Adipocyte (in vitro differentiated cells): ENCODE measurements around the gene HAPSTR1.

Experiments used
- DNase-seq: peaks from one replicate; pipeline ENCODE4 v3.0.0-alpha.2; 2015; ENCODE audit warnings: low read depth
- H3K27me3 ChIP-seq: replicated peaks from 2 replicates; pipeline ENCODE4 v1.7.0; 2013; ENCODE audit warnings: mild to moderate bottlenecking, low read length, moderate library complexity; ENCODE audit not compliant: control insufficient read depth, insufficient read depth
- H3K36me3 ChIP-seq: 2 replicates; pipeline ENCODE4 v1.7.0; 2013; ENCODE audit warnings: low read length, mild to moderate bottlenecking, moderate library complexity; ENCODE audit not compliant: control insufficient read depth, insufficient read depth, severe bottlenecking
- H3K4me1 ChIP-seq: 2 replicates; pipeline ENCODE4 v1.7.0; 2013; ENCODE audit warnings: mild to moderate bottlenecking, low read length, moderate library complexity; ENCODE audit not compliant: control insufficient read depth, insufficient read depth
- H3K4me3 ChIP-seq: 2 replicates; pipeline ENCODE4 v1.7.0; 2013; ENCODE audit warnings: mild to moderate bottlenecking, low read length, moderate library complexity
- H3K9ac ChIP-seq: 2 replicates; pipeline ENCODE4 v1.7.0; 2013; ENCODE audit warnings: mild to moderate bottlenecking, low read length, moderate library complexity
- H3K9me3 ChIP-seq: 2 replicates; pipeline ENCODE4 v1.7.0; 2013; ENCODE audit warnings: mild to moderate bottlenecking, low read length, moderate library complexity; ENCODE audit not compliant: control insufficient read depth

The HAPSTR1 gene

DNA sequence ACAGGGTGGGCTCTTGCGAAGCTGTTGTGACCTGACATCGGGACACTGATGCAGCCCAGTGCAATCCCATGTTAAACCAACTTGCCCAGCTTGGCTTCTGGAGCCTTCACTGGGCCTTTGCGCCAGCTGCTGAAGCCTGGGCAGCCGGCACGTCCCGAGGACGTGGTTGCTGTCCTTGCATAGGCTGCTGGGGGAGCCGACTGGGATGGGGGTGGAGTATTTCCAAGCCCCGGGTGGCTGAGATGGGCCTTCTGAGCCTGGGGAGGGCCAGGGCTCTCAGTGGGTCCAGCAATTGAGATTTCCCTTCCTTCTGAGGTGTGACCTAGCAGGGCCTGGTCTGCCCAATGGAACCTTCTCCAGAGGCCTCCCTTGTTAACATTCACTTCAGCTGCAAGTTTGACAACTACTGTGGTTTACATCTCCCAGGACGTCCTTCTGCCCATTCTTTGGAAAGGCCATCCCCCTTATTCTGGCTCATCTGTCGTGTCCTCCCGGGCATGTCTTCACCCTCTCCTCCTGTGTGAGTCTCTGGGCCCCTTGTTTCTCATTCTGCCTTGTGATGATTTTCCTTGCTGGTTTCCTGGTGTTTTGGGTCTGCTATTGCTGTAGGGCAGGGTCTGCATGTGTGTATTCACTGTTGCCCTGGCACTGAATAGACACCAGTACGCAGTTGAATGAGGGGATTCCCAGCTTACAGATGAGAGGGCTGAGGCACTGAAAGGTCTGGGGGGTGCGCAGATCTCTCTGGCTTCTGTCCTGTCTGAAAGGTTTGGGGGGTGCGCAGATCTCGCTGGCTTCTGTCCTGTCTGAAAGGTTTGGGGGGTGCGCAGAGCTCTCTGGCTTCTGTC is 34.4 kb downstream of the HAPSTR1 start:
- Histone ChIP-seq H3K36me3 (peaks cover 39% of the 10 kb centered on the region), H3K4me1 (peaks cover 10% of the 10 kb centered on the region), H3K9me3 (no peaks in the 10 kb centered on the region), H3K27me3 (no peaks in the 10 kb centered on the region), H3K4me3 (no peak overlapping the region), H3K9ac (no peak overlapping the region)
- no peak for DNase-seq

DNA sequence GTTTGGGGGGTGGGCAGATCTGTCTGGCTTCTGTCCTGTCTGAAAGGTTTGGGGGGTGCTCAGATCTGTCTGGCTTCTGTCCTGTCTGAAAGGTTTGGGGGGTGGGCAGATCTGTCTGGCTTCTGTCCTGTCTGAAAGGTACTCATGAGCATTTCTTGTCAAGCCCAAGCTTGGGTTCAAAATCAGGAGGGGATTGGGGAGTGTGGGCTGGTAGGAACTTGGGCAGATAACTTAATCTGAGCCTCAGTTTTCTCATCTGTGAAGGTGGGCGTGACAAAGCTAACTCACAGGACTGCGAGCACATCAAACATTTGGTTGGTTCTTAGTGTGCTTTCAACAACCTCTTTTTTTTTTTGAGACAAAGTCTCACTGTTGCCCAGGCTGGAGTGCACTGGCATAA is 35.2 kb downstream of the HAPSTR1 start:
- Histone ChIP-seq H3K9me3 (no peaks in the 10 kb centered on the region), H3K4me3 (no peak overlapping the region), H3K9ac (no peak overlapping the region), H3K4me1 (peaks cover 10% of the 10 kb centered on the region), H3K36me3 (peaks cover 34% of the 10 kb centered on the region), H3K27me3 (no peaks in the 10 kb centered on the region)
- no peak for DNase-seq

DNA sequence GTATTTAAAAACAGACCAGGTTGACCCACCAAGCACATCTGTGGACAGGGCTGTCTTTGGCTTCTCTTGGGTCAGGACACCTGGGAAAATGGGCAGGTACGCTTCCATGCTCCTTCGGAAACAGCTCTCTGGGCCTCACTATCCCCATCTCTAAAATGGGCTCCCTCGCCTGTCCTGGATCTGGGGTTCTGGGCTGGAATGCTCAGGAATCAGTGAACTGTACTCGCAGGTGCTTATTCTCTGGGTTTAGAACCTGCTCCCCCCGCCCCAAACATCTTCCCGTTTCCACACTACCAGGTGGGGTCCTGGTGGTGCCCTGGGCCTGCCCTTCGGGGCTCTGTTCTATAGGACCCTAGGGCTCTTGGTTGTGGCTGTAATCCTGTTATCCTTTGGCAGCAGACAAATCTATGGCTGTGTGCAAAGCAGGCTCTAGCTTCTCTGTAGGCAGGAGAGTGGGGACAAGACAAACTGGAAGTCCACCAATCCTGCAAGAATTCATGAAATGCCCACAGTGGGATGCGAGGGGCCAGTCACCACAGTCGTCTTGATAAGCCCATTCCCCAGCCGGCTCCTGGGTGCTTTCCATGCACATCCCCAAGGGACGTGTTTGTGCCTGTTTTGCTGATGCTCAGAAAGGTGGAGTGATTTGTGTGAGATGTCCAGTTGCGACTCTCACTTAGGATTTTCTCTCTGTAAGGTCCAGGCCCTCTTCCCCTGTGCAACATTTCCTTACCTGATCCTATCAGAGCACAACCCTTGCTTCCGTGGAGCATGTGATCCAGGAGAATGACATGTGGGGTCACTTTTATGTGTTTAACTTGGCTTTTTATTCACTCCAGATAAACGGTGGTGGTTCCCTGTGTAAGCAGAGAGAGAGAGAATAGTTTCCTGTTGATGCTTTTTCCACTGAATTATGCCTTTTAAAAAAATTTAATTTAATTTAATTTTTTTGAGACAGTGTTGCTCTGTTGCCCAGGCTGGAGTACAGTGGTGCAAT is 37.2 kb downstream of the HAPSTR1 start:
- Histone ChIP-seq H3K4me3 (no peak overlapping the region), H3K4me1 (peaks cover 10% of the 10 kb centered on the region), H3K36me3 (peaks cover 18% of the 10 kb centered on the region), H3K9ac (no peak overlapping the region), H3K27me3 (no peaks in the 10 kb centered on the region), H3K9me3 (no peaks in the 10 kb centered on the region)
- no peak for DNase-seq

DNA sequence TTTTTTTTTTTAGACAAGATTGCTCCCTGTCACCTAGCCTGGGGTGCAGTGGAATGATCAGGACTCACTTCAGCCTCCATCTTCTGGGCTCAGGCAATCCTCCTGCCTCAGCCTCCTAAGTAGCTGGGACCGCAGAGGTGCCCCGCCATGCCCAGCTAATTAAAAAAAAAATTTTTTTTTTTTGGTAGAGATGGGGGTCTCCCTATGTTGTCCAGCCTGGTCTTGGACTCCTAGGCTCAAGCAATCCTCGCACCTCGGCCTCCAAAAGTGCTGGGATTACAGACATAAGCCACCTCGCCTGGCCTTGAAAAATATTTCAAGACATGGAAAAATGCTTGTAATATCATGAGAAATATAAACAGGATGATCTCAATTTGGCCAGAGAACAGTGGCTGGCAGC is 42.9 kb downstream of the HAPSTR1 start:
- H3K9me3 ChIP-seq, result no peaks in the 10 kb centered on the region
- no peaks in the 10 kb centered on the region for H3K4me1 ChIP-seq
- DNase-seq, result no peak
- no peaks in the 10 kb centered on the region for H3K27me3 ChIP-seq
- H3K4me3 ChIP-seq, result no peak overlapping the region
- H3K36me3 ChIP-seq, result no peaks in the 10 kb centered on the region
- H3K9ac ChIP-seq, result no peak overlapping the region

DNA sequence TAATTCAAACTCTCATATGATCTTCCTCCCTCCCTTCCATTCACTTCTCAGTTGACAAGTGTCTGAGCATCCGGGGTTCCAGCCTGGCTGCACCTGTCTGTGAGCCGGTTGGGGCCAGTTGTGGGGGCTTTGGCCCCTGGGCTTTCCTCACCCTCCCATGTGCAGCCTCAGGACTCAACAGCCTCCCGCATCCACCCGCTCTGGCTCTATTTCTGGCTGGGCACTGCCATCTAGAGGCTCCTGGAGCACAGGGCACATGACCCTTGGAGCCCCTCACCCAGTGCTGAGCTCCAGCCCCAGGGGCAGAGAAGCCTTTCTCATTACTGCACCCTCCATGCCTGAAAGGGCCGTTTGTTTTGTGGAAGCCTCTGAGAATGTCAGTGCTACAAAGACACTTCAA is 43.3 kb downstream of the HAPSTR1 start:
- Histone ChIP-seq H3K9me3 (no peaks in the 10 kb centered on the region), H3K27me3 (no peaks in the 10 kb centered on the region), H3K36me3 (no peaks in the 10 kb centered on the region), H3K9ac (no peak overlapping the region), H3K4me1 (no peaks in the 10 kb centered on the region), H3K4me3 (no peak overlapping the region)
- peak; percentile 56 for DNase-seq

DNA sequence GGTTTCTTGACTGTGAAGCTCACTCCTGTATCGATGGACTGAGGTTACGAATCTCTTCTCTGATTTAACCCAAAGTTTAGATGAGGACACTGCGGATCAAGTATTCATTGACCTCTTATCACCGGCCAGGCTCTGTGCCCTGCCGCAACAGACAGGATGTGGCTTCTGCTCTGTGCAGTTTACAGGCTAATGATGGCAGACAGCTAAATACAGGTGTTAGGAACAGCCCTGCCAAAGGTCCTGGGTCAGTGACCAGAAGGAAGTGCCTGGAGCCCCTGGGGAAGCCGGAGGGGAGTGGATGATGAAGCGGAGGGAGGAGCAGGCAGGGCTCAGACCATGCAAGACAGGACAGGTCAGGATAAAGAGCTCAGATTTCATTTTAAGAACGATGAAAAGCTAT is 44.4 kb downstream of the HAPSTR1 start:
- no peaks in the 10 kb centered on the region for H3K4me1 ChIP-seq
- no peak for DNase-seq
- no peak overlapping the region for H3K9ac ChIP-seq
- H3K36me3 ChIP-seq, result no peaks in the 10 kb centered on the region
- H3K9me3 ChIP-seq, result no peaks in the 10 kb centered on the region
- no peaks in the 10 kb centered on the region for H3K27me3 ChIP-seq
- no peak overlapping the region for H3K4me3 ChIP-seq

DNA sequence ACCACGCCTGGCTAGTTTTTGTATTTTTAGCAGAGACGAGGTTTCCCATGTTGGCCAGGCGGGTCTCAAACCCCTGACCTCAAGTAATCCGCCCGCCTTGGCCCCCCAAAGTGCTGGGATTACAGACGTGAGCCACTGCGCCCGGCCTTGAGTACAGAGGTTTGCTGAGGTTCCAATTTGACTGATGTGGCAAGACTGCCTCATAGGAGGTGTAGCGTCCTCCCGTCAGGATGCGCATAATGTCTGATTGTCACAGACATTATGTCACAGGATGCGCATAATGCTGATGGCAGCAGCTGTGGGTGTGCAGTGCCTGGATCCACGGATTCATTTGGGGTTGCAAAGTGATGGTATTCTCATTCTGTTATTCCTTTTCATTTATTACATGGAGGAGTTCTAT is 45.2 kb downstream of the HAPSTR1 start:
- H3K27me3 ChIP-seq, result no peaks in the 10 kb centered on the region
- no peaks in the 10 kb centered on the region for H3K9me3 ChIP-seq
- no peak overlapping the region for H3K4me3 ChIP-seq
- no peaks in the 10 kb centered on the region for H3K36me3 ChIP-seq
- no peaks in the 10 kb centered on the region for H3K4me1 ChIP-seq
- no peak for DNase-seq
- H3K9ac ChIP-seq, result no peak overlapping the region

DNA sequence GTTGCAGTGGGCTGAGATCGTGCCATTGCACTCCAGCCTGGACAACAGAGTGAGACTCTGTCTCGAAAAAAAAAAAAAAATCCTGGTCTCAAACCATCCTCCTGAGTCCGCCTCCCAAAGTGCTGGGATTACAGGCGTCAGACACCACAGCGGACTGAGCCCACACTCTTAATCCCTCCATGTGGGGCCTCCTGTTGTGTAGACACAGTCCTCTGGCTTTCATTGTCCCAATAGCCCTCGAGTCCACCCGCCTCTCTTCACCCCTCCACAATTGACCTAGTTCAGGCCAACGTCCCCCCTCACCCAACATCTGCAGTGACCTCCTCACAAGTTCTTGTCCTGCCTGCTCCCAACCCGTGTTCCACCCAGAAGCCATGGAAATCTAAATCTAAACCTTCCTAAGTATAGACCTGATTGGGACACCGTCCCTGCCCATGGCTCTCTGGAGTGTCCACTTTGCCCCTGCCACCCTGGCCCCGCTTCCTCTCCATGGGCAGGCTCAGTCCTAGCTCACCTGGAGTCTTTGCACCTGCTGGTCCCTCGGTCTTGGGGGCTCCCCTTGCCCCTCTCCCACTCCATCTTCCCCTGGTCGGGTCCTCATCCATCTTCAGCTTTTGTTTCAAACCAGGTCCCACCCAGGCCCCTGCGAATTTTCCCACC is 46.7 kb downstream of the HAPSTR1 start:
- Histone ChIP-seq H3K36me3 (no peaks in the 10 kb centered on the region), H3K27me3 (no peaks in the 10 kb centered on the region), H3K9me3 (no peaks in the 10 kb centered on the region), H3K4me1 (no peaks in the 10 kb centered on the region), H3K9ac (no peak overlapping the region), H3K4me3 (no peak overlapping the region)
- no peak for DNase-seq

DNA sequence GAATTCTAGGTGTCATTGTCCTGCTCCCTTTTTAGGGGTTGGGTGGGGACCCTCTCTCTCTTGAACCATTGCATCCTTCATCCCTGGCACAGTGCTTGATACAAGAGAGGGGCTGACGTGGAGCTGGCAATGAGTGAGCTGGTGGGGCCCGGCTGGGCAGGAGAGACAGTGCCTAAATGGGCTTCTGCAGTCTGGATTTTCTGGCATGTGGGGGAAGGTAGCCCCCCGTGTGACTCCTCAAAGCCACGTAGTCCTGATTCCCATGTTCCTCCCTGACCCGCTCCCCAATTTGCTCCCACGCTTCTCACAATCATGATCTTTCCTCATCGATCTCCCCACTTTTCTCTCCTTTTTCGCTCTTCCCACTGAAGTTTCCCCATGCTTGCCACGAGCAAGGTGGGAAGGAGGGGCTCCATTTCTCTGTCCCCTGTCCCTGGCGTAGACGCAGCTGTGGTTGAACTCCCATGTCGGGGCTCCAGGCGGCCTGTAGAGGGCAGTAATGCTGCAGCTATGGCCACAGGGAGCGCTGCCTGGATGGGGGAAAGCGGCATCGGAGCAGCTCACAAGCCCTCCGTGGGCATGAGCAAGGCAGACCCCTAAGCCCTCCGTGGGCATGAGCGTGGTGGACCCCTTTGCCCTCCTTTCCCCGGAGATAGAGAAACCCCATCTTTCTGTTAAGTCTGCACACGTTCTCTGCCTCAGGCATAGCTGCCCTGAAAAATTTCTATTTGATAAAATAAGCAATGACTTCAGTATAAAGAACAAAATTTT is 47.5 kb downstream of the HAPSTR1 start:
- H3K27me3 ChIP-seq, result no peaks in the 10 kb centered on the region
- peak overlapping the region; percentile 61 for H3K4me3 ChIP-seq
- H3K4me1 ChIP-seq, result no peaks in the 10 kb centered on the region
- no peaks in the 10 kb centered on the region for H3K9me3 ChIP-seq
- peak; percentile 84 for DNase-seq
- H3K9ac ChIP-seq, result no peak overlapping the region
- H3K36me3 ChIP-seq, result no peaks in the 10 kb centered on the region

DNA sequence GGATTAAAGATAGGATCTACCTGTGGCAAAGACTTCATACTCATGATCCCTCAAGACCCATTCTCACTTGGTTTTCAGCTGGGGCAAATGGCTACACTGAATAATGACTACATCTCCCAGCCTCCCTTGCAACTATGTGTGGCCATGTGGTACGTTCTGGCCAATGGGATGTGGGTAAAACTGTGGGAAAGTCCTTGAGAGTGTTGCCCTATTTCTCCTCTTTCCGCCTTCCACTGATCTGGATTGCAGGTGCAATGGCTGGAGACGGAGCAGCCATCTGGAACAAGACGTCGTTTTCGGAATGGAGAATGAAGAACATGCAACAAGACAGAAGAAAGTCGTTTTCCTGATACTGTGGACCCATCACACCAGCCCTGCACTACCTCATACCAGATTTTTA is 48.5 kb downstream of the HAPSTR1 start:
- Histone ChIP-seq H3K9ac (no peak overlapping the region), H3K9me3 (no peaks in the 10 kb centered on the region), H3K36me3 (no peaks in the 10 kb centered on the region), H3K4me3 (no peak overlapping the region), H3K27me3 (no peaks in the 10 kb centered on the region), H3K4me1 (no peaks in the 10 kb centered on the region)
- DNase-seq, result peak; percentile 40
